Tibial nerve (tissue), 4 donors: ENCODE measurements around the gene LRRTM4. TPM values are rescaled to one million over a fixed set of nuclear protein-coding genes. Genes with fewer than 3 reads are reported as not detected.
"Not testable (repeated sequence)": the region's sequence is repeated elsewhere in the genome, so short reads cannot be mapped to it uniquely, and the experiment has no call there.

Experiments
- DNase-seq, 2 donors: peaks; one replicate each; pipeline ENCODE4 v3.0.0-alpha.2; 2019; ENCODE audit warnings: low spot score in 2 of 2
- H3K27ac ChIP-seq, 4 donors: fragments of 200-600 bp; sonication (generic) in 3 of 4; one replicate each; pipeline ENCODE4 v1.5.1; 2017 to 2019; ENCODE audit warnings: mild to moderate bottlenecking in 1 of 4
- H3K27me3 ChIP-seq, 2 donors: fragments of 200-600 bp; sonication (generic) in 1 of 2; one replicate each; pipeline versions ENCODE4 v1.5.1 to v1.6.0; 2017 to 2019
- H3K36me3 ChIP-seq, 3 donors: fragments of 200-600 bp; sonication (generic); one replicate each; pipeline ENCODE4 v1.5.1; 2018 to 2019
- H3K4me1 ChIP-seq, 4 donors: fragments of 200-600 bp; sonication (generic) in 3 of 4; one replicate each; pipeline ENCODE4 v1.5.1; 2017 to 2019
- H3K4me3 ChIP-seq, 4 donors: fragments of 200-600 bp; sonication (generic) in 3 of 4; one replicate each; pipeline ENCODE4 v1.5.1; 2017 to 2019; ENCODE audit warnings: mild to moderate bottlenecking in 1 of 4, moderate library complexity in 1 of 4
- H3K9me3 ChIP-seq, 4 donors: fragments of 200-600 bp; sonication (generic) in 3 of 4; one replicate each; pipeline ENCODE4 v1.5.1; 2017 to 2019
- EP300 ChIP-seq, 2 donors: sonication (generic); formaldehyde crosslinking; IDR thresholded peaks; one replicate each; pipeline ENCODE4 v1.6.1; 2017; ENCODE audit warnings: antibody characterized with exemption in 2 of 2, mild to moderate bottlenecking in 1 of 2
- POLR2A ChIP-seq, 2 donors: fragments of 450-650 bp; IDR thresholded peaks; one replicate each; pipeline ENCODE4 v1.6.1; 2017; ENCODE audit warnings: antibody characterized with exemption in 2 of 2, mild to moderate bottlenecking in 2 of 2, moderate library complexity in 2 of 2
- WGBS, 2 donors: methylation state at CpG; one replicate each; pipeline ENCODE4 v1.1.5; 2018; 5-methylcytosine and 5-hydroxymethylcytosine counted together
- total RNA-seq, 4 donors: library from RNA; depleted of rRNA; stranded (reverse); fragments of >200 nt; gene quantifications; one replicate each; pipeline ENCODE4 v1.1.0, GENCODE V29; 2016
- TF ChIP-seq, protein P1 (sequence below), 5 experiments: fragments of 200-600 bp in 3 of 5; fragments of 450-650 bp in 2 of 5; sonication (generic) in 3 of 5; IDR thresholded peaks; one replicate each; pipeline ENCODE4 v1.5.1; 2016 to 2019; ENCODE audit warnings: antibody characterized with exemption in 5 of 5, mild to moderate bottlenecking in 3 of 5, moderate library complexity in 2 of 5

Gene LRRTM4
- total RNA-seq, 4 donors from 2014 or later = 2.9 to 8.1 (median 7.6) TPM

DNA sequence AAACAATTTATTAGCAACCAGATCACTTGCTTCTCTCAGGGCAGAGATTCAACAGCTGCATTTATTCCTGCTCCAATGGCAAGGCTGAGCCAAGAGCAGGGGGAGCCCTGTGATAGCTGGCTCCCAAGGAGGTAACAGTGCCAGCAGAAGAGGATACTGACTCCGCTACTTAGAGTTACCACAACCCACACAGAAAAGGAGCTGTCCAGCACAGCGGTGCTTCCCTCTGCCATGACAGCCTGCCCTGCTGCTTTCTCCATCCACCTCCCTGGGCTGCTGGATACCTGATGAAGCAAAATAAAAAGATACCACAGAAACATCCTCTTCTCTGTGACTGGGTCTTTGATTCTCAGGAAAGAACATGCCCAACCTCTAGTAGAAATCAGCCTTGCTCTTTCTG is 467.2 kb downstream of the LRRTM4 start:
- no peaks in the 10 kb centered on the region for H3K9me3 ChIP-seq
- no peak overlapping the region for H3K27ac ChIP-seq
- TF ChIP-seq, protein P1, sequence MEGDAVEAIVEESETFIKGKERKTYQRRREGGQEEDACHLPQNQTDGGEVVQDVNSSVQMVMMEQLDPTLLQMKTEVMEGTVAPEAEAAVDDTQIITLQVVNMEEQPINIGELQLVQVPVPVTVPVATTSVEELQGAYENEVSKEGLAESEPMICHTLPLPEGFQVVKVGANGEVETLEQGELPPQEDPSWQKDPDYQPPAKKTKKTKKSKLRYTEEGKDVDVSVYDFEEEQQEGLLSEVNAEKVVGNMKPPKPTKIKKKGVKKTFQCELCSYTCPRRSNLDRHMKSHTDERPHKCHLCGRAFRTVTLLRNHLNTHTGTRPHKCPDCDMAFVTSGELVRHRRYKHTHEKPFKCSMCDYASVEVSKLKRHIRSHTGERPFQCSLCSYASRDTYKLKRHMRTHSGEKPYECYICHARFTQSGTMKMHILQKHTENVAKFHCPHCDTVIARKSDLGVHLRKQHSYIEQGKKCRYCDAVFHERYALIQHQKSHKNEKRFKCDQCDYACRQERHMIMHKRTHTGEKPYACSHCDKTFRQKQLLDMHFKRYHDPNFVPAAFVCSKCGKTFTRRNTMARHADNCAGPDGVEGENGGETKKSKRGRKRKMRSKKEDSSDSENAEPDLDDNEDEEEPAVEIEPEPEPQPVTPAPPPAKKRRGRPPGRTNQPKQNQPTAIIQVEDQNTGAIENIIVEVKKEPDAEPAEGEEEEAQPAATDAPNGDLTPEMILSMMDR (IDR thresholded peaks at IDR 0.05) = no peak
- TF ChIP-seq EP300 (IDR thresholded peaks at IDR 0.05) = no peak
- no peak for TF ChIP-seq POLR2A (IDR thresholded peaks at IDR 0.05)
- H3K4me1 ChIP-seq = peaks cover 0 to 3% (median 0%) of the 10 kb centered on the region in 4 donors
- H3K27me3 ChIP-seq = no peaks in the 10 kb centered on the region
- no peak for DNase-seq
- no peak overlapping the region for H3K4me3 ChIP-seq
- 72 to 75% methylated on average over 2 of the region's 2 CpGs for WGBS, 2 donors
- no peaks in the 10 kb centered on the region for H3K36me3 ChIP-seq

DNA sequence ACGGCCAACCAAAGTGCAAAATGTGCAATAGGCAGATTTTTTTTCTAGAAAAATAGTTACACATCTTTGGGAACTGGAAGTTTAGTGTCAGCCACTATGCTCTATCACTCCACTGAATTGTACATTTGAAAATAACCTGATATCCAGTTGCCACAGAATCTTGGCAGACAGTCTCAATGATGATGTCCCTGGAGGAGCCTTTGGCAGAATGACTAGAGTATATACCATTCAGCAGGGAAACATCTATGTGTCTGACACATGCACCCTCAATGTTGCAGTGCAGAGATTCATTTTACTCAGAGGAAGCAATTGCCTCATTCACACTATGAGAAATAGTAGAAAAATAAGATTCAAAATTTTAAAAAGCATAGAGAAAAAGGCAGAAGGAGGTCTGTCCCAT is 475.8 kb downstream of the LRRTM4 start:
- Histone ChIP-seq H3K27me3 (no peaks in the 10 kb centered on the region), H3K9me3 (peaks cover 0 to 5% (median 0%) of the 10 kb centered on the region in 4 donors), H3K4me3 (no peak overlapping the region), H3K27ac (no peak overlapping the region), H3K36me3 (no peaks in the 10 kb centered on the region), H3K4me1 (no peaks in the 10 kb centered on the region)
- TF ChIP-seq EP300 (IDR thresholded peaks at IDR 0.05) (no peak), POLR2A (IDR thresholded peaks at IDR 0.05) (no peak)
- TF ChIP-seq, protein P1 (IDR thresholded peaks at IDR 0.05) = no peak
- WGBS, 2 donors = 47 to 75% methylated on average over 1 of the region's 1 CpG
- DNase-seq = no peak

DNA sequence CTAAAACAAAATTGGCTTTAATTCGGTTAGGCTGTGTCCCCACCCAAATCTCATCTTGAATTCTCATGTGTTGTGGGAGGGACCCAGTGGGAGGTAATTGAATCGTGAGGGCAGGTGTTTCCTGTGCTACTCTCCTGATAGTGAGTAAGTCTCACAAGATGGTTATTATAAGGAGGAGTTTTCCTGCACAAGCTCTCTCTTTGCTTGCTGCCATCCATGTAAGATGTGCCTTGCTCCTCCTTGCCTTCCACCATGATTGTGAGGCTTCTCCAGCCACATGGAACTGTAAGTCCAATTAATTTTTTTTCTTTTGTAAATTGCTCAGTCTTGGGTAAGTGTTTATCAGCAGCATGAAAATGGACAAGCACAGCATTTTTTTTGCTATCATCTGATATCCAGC is 476.7 kb downstream of the LRRTM4 start:
- H3K36me3 ChIP-seq, H3K4me3 ChIP-seq, H3K4me1 ChIP-seq, H3K9me3 ChIP-seq, H3K27me3 ChIP-seq, H3K27ac ChIP-seq, DNase-seq: not testable (repeated sequence)
- 86% methylated on average over 2 of the region's 2 CpGs for WGBS, 2 donors

DNA sequence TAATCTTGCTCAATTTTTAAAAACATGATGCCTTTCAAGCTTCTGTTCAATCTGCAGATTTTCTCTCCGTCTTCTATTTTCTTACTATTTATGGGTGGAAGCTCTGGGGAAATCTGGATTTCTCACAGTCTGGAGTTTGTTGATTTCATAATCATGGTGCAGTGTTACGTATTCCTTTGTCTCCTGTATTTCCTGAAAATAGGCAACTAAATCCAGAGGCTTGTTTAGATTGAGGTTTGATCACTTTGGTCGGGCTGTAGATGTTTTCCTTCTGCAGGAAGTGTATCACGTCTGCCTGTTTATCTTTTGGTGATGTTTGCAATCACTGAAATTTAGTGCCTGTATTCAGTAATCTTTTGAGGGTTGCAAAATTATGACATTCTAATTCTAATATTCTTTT is 487.7 kb downstream of the LRRTM4 start:
- Histone ChIP-seq H3K36me3 (no peaks in the 10 kb centered on the region), H3K4me1 (no peaks in the 10 kb centered on the region), H3K27me3 (no peaks in the 10 kb centered on the region), H3K27ac (no peak overlapping the region), H3K4me3 (no peak overlapping the region), H3K9me3 (no peaks in the 10 kb centered on the region)
- TF ChIP-seq, protein P1 (IDR thresholded peaks at IDR 0.05) = no peak
- TF ChIP-seq EP300 (IDR thresholded peaks at IDR 0.05) = no peak
- no peak for TF ChIP-seq POLR2A (IDR thresholded peaks at IDR 0.05)
- DNase-seq = no peak
- WGBS, 2 donors = 41 to 50% methylated on average over 4 of the region's 4 CpGs

DNA sequence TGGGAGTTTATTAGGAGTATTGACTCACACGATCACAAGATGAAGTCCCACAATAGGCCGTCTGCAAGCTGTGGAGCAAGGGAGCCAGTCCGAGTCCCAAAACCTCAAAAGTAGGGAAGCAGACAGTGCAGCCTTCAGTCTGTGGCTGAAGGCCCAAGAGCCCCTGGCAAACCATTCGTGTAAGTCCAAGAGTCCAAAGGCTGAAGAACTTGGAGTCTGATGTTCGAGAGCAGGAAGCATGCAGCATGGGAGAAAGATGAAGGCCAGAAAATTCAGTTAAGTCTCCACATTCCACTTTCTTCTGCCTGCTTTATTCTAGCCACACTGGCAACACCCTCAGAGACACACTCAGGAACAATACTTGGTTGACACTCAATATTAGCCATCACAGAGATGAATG is 492.9 kb downstream of the LRRTM4 start:
- DNase-seq, H3K27ac ChIP-seq, H3K27me3 ChIP-seq, H3K9me3 ChIP-seq, H3K36me3 ChIP-seq, H3K4me1 ChIP-seq, H3K4me3 ChIP-seq: not testable (repeated sequence)
- WGBS, 2 donors = 86 to 91% methylated on average over 5 of the region's 5 CpGs

DNA sequence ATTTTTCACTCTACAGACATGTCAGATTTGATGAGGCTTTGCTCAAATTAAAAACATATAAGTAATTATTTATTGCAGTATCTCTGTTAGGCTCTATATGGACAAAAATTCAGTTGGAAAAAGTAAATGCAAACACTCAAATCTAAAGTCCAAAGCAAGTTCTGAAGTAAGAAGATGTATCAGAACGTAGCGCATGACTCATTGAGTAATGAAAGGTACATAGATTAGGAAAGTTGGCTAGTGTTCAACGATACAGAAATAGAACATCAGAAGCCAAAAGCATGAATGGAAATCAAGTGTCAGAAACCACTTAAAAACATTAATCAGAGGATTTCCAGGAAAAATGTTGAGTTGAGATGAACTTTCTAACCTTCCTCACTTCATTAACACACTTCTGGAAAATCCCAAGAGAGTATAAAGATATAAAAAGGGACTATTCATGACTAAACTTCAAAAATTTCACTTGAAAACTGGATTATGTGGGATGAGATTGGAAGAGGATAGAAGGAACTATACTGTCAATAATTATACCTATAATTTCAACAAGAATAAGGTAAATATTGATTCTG is 494.1 kb downstream of the LRRTM4 start:
- DNase-seq = no peak
- no peak for TF ChIP-seq POLR2A (IDR thresholded peaks at IDR 0.05)

DNA sequence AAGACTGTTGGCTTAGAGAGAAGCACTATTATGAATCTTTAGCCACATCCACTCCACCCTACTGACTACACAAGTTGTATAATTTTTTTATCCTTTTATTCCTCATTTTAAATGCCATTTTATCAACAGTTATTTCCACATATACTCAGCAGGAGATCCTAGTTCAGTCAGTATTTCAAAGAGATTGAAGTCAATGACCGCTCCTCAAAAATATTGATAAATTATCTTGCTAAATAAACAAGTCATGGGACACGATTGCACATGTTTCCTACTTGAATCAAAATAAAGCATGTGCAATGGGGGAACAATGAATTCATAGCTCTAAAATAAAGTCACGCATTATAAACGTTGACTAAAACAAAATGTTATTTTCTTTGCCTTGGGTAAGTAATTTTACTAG is 496.5 kb downstream of the LRRTM4 start:
- Histone ChIP-seq H3K4me3 (no peak overlapping the region), H3K9me3 (no peaks in the 10 kb centered on the region), H3K4me1 (no peaks in the 10 kb centered on the region), H3K36me3 (no peaks in the 10 kb centered on the region), H3K27me3 (no peaks in the 10 kb centered on the region), H3K27ac (no peak overlapping the region)
- TF ChIP-seq, protein P1 (IDR thresholded peaks at IDR 0.05) = no peak
- no peak for TF ChIP-seq EP300 (IDR thresholded peaks at IDR 0.05)
- DNase-seq = no peak
- 62 to 66% methylated on average over 4 of the region's 4 CpGs for WGBS, 2 donors

More for the DNA sequence above, 494.1 kb downstream of the LRRTM4 start:
- no peaks in the 10 kb centered on the region for H3K36me3 ChIP-seq
- H3K4me1 ChIP-seq = no peaks in the 10 kb centered on the region
- no peaks in the 10 kb centered on the region for H3K9me3 ChIP-seq
- no peaks in the 10 kb centered on the region for H3K27me3 ChIP-seq
- 39 to 56% methylated on average over 3 of the region's 3 CpGs for WGBS, 2 donors
- H3K4me3 ChIP-seq = no peak overlapping the region
- no peak overlapping the region for H3K27ac ChIP-seq
